HG03439 (cell line): Measurements from ENCODE around the gene DNASE2B.

Source experiments
- ATAC-seq: cut with Tn5 transposase; IDR thresholded peaks from one replicate; pipeline ENCODE4 v1.9.1; 2021; ENCODE audit warnings: mild to moderate bottlenecking, moderate library complexity; ENCODE audit not compliant: unreplicated experiment

DNASE2B gene

DNA sequence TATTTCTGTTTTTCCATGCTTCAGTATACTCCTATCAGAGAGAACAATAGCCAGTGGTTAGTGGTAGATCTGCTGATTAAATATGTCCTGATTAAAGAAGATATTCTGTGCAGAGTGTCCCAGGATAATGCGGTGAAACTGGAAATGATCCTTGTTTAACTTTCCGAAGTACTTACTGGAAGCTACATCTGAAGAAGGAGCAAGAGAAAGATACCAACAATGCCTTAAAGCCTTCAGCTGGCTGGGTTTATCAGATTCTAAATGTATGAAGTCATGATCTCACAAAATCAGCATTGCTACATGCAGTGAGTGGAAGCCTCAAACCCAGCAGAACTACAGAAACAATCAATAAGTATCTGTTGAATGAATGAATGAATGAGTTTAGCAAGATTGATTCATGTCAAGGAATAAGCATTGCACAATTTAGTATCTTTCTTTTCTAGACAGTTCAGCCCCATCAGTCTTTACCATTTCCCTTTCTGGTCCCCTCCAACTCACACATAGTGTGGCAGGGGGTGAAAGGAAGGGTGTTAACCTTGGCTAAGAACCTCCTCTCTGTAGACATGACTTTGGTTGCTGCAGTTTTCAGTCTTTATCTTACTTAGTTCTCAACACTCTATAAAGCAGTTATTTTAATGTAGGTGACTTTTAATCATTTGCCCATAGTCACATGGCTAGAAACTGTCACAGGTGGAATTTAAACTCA is 24.7 kb upstream of the DNASE2B start:
- ATAC-seq: no peak

DNA sequence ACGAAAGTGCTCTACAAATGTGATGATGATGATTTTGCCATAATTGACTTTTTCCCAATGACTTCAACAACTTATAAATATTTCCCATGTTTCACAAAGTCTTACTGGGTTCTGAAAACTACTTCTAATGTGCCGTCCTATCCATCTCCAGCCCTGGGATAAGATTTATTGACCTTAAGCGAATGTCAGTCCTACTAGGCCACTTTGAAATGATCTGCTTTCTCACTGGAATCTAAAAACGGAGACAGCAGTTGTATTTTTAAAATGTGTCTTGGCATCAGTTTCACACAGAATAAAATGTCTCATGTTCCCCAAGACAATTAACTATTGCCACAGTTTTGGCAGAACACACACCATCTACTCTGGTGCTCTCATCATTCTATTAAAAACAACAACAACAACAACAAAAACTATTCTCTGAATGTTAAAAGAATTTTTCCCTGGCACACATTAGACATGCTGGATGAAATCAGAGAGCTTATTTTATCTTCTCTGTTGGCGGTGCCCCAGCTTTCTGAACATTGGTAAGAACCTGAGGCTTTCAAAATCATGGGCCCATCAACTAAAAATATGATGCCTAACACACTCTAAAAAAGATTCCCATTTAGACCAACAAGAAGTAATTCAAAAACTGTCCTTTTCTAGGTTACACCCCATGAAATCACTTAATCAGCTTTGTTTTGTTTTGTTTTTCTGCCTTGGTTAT is 23.1 kb upstream of the DNASE2B start:
- no peak for ATAC-seq

DNA sequence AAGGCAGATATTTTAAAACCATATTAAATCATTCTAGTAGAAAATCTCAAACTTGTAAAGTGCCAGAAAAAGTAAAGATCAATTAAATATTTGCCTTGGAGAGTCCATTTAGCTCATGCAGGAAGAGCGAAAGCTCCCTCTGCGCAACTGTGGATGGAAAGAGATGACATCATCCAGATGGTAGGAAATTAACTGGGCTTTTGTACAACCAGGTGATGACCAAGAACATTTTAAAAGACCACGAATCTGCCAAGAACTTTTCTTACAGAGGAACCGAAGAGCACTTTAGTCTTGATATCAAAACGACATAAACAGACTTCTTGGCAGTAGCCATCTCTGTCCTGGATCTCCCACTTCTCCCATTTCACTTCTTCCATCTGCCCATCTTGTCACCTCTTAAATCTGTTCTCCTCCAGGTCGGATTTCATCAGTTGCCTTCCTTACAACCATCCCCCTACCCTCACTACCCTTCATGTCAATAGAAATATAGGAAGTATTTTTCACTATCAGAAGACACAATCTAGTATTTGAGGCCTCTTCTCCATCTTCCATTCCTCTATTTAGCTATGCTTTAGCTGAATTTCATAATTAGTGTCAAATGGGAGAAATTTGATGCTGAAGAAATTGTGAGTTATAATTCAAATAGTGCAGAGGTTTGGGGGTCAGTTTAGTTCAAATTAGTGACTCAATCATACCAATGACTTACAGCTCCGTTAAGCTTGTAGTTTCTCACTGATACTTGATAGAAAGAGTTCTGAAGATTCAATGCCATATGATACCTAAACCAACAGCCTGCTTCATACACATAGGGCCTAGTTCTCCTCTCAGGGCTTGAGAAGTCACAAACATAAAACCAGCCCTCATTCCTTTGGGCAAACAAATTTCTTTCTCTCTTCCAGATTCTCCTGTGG is 22.0 kb upstream of the DNASE2B start:
- no peak for ATAC-seq

GRCh38 chr1:84377480-84378095 is 20.7 kb upstream of the DNASE2B start:
- ATAC-seq: no peak

GRCh38 chr1:84379138-84379916 is 19.0 kb upstream of the DNASE2B start:
- no peak for ATAC-seq

GRCh38 chr1:84379917-84380180 is 18.4 kb upstream of the DNASE2B start:
- ATAC-seq: no peak

- no peak for ATAC-seq
These were observed 16.2 kb upstream of the DNASE2B start for GRCh38 chr1:84382127-84382526.

- ATAC-seq: no peak
These were observed 12.9 kb upstream of the DNASE2B start for GRCh38 chr1:84385347-84385746.

GRCh38 chr1:84386716-84387479 is 11.4 kb upstream of the DNASE2B start:
- ATAC-seq: no peak

GRCh38 chr1:84387480-84388163 is 10.7 kb upstream of the DNASE2B start:
- ATAC-seq: no peak

DNA sequence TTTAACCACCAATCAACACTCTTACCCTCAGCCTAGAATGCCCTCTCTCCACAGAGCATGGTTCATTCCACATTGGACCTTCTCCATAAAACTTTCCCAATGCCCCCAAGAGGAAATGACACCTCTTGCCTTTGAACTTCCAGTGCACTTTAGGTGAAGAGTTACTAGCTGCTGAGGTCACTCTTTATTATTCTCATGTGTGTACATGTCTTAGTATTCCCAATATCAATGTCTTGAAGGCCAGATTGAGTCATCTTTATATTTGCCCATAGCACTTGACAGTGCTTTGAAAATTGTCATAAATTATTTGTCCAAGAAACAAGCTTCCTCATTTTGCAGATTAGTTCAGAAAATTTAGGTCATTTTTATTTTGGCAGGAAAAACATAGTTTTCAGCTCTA is 8.1 kb upstream of the DNASE2B start:
- no peak for ATAC-seq

- ATAC-seq: no peak
These were observed 2.9 kb downstream of the DNASE2B start for GRCh38 chr1:84401156-84401555.

DNA sequence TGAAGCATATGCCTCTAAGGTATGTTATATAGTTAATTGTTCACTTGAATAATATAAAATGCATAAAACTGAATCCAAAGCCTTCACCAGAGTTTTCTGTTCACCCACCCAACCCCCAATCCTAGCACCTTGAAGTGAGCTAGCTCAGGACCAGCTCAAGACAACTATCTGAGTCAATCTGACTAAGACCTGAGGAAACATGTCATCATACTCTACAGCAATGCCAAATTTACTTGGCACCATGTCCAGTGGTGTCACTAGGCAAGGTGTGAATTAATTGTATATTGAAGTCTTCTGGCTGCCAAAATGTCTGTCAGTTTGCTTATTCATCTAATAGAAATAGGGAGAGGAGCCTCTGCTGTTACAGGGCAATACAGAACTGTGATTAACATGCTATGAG is 3.8 kb downstream of the DNASE2B start:
- no peak for ATAC-seq

DNA sequence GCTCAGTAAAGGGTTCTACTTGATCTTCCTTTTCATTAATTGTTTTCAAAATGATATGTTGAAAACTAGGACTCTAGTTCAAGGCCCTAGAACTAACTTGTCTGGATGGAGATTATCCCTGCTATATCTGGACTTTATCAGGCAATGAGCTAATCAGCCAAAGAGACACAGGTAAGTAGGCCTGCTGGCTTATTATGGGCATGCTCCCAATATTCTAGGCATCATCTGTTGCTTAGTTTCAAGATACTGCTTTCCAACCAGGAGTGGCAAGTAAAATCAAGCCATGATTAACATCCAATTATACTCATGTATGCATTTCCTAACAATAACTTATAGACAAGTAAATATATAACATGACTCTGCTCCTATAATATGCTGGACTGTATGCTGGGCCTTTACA is 4.2 kb downstream of the DNASE2B start:
- no peak for ATAC-seq

- no peak for ATAC-seq
These were observed 5.1 kb downstream of the DNASE2B start for GRCh38 chr1:84403347-84403746.

DNA sequence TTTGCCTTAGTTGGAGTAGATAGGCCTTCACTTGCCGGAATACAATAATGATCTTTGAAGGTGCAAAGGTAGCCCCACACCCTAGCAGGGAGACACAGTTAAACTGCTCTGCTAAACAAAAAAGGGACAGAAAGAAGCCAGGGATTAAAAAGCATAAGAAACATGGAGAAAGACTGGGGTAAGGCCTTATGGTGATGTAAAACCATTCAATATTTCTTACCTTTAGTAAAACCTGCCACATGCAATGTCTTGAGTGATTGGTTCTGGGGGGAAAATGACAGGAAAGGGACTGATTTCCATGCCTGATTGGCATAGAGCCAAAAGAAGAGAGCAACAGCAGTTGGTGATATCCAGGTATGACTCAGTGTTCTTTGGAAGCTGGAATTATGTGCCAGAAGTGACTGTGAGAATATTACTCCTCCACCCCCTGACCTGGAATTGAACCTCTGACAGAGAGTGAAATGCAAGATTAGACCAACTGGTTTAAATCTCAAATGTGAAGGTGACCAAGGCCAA is 8.1 kb downstream of the DNASE2B start:
- no peak for ATAC-seq

- ATAC-seq: no peak
These were observed 9.2 kb downstream of the DNASE2B start for GRCh38 chr1:84407524-84407923.

DNA sequence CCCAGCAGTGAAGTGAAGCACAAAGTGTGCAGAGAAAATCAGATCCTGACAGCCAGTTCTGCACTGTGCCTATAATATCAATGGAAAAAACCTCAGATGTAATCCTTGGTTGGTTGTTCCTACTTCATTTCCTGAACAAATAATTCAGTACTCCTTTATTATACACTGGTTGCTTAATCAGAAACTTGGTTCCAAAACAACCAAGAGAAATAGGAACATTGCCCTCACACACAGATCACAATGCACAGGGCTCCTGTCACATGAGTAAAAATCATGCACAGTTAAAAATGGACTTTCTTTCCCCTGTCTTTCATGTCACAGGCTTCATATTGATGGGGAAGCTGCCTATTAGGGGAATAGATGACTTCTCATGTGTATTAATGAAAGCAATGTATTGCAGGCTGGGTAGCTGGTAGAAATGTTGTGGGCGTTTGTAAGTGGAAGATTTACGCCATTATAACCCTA is 9.7 kb downstream of the DNASE2B start:
- ATAC-seq: no peak

GRCh38 chr1:84409888-84410287 is 11.6 kb downstream of the DNASE2B start:
- no peak for ATAC-seq
